HepG2 (cell line): ENCODE measurements around the gene RNF8. TPM values are rescaled to one million over a fixed set of nuclear protein-coding genes. Genes with fewer than 3 reads are reported as not detected.

ENCODE experiments used
- AHR ChIP-seq: IDR thresholded peaks from 2 replicates; pipeline ENCODE4 v1.6.1; 2018; ENCODE audit warnings: missing genetic modification reagents, missing compliant biosample characterization
- MBNL3 ChIP-seq: fragments of 250-450 bp; sonication (Bioruptor Pico); conservative IDR thresholded peaks from 2 replicates; pipeline ENCODE4 v1.8.0; 2022; ENCODE audit warnings: mild to moderate bottlenecking, inconsistent platforms
- NONO ChIP-seq, 2 experiments: fragments of 450-650 bp in 1 of 2; sonication (generic) in 1 of 2; formaldehyde crosslinking in 1 of 2; IDR thresholded peaks in 1 of 2; conservative IDR thresholded peaks in 1 of 2; 2 replicates each; pipeline versions ENCODE4 v1.6.1 to v1.8.0; 2017 to 2022; ENCODE audit warnings: mild to moderate bottlenecking in 1 of 2, missing genetic modification reagents in 1 of 2, moderate library complexity in 1 of 2
- NR2F2 ChIP-seq: IDR thresholded peaks from 2 replicates; pipeline ENCODE4 v1.6.1; 2012; ENCODE audit warnings: low read depth, inconsistent platforms, borderline replicate concordance
- RORA ChIP-seq: sonication (generic); formaldehyde crosslinking; IDR thresholded peaks from 2 replicates; pipeline ENCODE4 v1.5.0; 2020; ENCODE audit warnings: mild to moderate bottlenecking, missing genetic modification reagents, moderate library complexity
- SUZ12 ChIP-seq: fragments of 150-350 bp; IDR thresholded peaks from 2 replicates; pipeline ENCODE4 v1.6.1; 2014; ENCODE audit warnings: low read depth, low read length
- TP53 ChIP-seq: sonication (generic); formaldehyde crosslinking; conservative IDR thresholded peaks from 2 replicates; pipeline ENCODE4 v1.4.0; 2020; ENCODE audit warnings: missing genetic modification reagents
- ZNF138 ChIP-seq: sonication (generic); formaldehyde crosslinking; IDR thresholded peaks from 2 replicates; pipeline ENCODE4 v1.5.0; 2020; ENCODE audit warnings: mild to moderate bottlenecking, low read depth, missing genetic modification reagents
- ZNF282 ChIP-seq: fragments of 450-650 bp; IDR thresholded peaks from 2 replicates; pipeline ENCODE4 v1.6.1; 2018; ENCODE audit not compliant: partially characterized antibody
- polyA plus RNA-seq, 8 experiments: library from polyadenylated mRNA; depleted of rRNA in 3 of 8; stranded (reverse) in 7 of 8; unstranded in 1 of 8; fragments of >200 nt; fragmentation: Illumina TruSeq in 4 of 8; extraction: Trizol in 4 of 8; gene quantifications; 2 replicates each; pipeline versions ENCODE4 v1.2.1 to v1.2.3, GENCODE V29; 2011 to 2016; ENCODE audit warnings: low read depth in 4 of 8, missing spikeins in 1 of 8, mixed read lengths in 1 of 8; ENCODE audit not compliant: insufficient read depth in 1 of 8
- total RNA-seq, 5 experiments: library from RNA; depleted of rRNA; stranded (reverse); fragments of >200 nt; fragmentation: Illumina TruSeq; extraction: Trizol; gene quantifications; 2 replicates each; pipeline ENCODE4 v1.2.3, GENCODE V29; 2016; ENCODE audit warnings: low read depth in 1 of 5
- TF ChIP-seq, protein P1 (sequence below): sonication (generic); formaldehyde crosslinking; IDR thresholded peaks from 2 replicates; pipeline ENCODE4 v1.4.0; 2020; ENCODE audit warnings: mild to moderate bottlenecking, missing genetic modification reagents
- TF ChIP-seq, protein P2 (sequence below): sonication (generic); formaldehyde crosslinking; IDR thresholded peaks from 2 replicates; pipeline ENCODE4 v1.8.0; 2022; ENCODE audit warnings: mild to moderate bottlenecking, missing genetic modification reagents, borderline replicate concordance

The RNF8 gene
- total and polyA plus RNA-seq, 2 of the 13 experiments (the other 11 are each of a cell fraction or from before 2014, with no cell fraction given): 21.8 to 47.6 TPM

DNA sequence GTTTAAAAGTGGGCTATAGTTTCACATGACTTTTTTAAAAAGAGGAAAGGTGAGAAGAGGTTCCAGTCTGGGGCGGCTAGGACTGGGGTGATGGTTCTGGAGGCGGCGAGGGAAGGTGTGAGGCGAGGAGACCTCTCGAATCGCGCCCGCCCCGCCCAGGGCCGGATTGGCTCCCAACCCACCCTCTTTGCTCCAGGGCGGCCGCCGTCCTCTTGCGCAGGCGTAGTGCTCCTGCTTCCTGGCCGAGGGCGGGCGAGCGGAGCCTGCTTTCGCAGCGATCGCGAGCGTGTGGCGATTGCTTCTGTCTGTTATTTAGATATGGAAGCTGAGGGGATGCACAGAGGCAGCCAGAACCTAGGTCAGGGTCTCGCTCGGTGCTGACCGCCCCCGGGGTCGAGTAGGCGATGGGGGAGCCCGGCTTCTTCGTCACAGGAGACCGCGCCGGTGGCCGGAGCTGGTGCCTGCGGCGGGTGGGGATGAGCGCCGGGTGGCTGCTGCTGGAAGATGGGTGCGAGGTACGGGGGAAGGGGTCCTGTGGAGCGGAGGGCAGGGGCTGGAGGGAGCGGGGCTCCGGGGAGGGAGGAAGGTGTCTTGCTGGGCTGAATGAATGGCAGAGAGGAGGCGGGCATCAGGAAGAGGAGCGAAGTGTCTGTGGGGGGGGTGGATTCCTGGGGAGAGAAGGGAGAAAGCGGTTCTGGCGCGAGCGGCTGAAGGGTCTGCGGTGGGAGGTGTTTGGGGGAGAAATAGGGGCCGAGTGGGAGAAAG, at the start of gene RNF8 (continued):
- TF ChIP-seq, protein P1, sequence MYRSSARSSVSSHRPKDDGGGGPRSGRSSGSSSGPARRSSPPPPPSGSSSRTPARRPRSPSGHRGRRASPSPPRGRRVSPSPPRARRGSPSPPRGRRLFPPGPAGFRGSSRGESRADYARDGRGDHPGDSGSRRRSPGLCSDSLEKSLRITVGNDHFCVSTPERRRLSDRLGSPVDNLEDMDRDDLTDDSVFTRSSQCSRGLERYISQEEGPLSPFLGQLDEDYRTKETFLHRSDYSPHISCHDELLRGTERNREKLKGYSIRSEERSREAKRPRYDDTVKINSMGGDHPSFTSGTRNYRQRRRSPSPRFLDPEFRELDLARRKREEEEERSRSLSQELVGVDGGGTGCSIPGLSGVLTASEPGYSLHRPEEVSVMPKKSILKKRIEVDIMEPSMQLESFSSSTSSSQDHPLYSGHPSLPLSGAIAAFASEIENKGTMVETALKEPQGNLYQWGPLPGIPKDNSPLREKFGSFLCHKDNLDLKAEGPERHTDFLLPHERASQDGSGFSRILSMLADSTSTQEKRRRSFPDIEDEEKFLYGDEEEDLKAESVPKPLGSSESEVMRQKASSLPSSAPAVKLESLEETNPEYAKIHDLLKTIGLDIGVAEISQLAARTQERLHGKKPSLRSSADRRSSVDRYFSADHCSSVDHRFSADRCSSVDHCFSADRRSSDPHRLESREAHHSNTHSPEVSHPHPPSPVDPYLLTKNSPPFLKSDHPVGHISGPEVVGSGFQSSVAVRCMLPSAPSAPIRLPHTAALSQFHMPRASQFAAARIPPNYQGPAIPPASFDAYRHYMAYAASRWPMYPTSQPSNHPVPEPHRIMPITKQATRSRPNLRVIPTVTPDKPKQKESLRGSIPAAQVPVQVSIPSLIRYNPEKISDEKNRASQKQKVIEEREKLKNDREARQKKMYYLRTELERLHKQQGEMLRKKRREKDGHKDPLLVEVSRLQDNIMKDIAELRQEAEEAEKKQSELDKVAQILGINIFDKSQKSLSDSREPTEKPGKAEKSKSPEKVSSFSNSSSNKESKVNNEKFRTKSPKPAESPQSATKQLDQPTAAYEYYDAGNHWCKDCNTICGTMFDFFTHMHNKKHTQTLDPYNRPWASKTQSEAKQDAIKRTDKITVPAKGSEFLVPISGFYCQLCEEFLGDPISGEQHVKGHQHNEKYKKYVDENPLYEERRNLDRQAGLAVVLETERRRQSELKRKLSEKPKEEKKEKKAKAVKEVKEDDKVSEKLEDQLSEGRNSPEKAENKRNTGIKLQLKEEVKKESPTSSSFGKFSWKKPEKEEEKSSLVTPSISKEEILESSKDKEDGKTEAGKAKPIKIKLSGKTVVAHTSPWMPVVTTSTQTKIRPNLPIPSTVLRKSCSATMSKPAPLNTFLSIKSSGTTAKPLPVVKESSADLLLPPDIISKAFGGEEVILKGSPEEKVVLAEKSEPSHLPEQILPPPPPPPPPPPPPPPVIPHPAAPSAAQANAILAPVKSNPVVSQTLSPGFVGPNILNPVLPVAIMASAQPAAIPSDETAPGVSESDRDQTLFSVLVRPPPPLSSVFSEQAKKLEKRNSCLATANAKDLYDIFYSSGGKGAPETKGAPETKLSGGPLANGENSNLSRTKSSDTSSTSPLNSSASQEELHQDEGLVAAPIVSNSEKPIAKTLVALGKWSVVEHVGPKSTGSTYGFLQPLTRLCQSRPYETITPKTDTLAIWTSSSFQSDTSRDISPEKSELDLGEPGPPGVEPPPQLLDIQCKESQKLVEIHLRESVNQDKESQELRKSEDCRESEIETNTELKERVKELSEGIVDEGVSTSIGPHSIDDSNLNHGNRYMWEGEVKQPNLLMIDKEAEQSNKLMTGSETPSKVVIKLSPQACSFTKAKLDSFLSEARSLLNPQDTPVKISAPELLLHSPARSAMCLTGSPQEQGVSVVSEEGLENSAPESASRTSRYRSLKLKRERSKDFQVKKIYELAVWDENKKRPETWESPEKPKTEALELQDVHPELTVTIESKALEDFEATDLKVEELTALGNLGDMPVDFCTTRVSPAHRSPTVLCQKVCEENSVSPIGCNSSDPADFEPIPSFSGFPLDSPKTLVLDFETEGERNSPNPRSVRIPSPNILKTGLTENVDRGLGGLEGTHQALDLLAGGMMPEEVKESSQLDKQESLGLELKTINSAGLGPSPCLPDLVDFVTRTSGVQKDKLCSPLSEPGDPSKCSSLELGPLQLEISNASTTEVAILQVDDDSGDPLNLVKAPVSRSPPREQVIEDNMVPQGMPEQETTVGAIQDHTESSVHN (CRISPR knock-in tag): no peak
- no peak for TF ChIP-seq RORA (CRISPR knock-in tag)
- TF ChIP-seq ZNF138 (CRISPR knock-in tag): peak; percentile 53; the same call in 1 of the 2 replicates
- TF ChIP-seq AHR (CRISPR knock-in tag): peak; percentile 56
- TF ChIP-seq SUZ12: no peak
- no peak for TF ChIP-seq ZNF282
- no peak for TF ChIP-seq NONO (IDR thresholded peaks at IDR 0.05)
- TF ChIP-seq NONO (CRISPR knock-in tag; conservative IDR thresholded peaks at IDR 0.05): peak; percentile 79
- TF ChIP-seq, protein P2, sequence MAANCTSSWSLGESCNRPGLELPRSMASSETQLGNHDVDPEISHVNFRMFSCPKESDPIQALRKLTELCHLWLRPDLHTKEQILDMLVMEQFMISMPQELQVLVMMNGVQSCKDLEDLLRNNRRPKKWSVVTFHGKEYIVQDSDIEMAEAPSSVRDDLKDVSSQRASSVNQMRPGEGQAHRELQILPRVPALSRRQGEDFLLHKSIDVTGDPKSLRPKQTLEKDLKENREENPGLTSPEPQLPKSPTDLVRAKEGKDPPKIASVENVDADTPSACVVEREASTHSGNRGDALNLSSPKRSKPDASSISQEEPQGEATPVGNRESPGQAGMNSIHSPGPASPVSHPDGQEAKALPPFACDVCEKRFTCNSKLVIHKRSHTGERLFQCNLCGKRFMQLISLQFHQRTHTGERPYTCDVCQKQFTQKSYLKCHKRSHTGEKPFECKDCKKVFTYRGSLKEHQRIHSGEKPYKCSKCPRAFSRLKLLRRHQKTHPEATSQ (CRISPR knock-in tag): no peak
- TF ChIP-seq NR2F2: no peak
- no peak; the same call in 1 of the 2 replicates for TF ChIP-seq TP53 (CRISPR knock-in tag)
- TF ChIP-seq MBNL3: no peak
